Mesodermal cell (in vitro differentiated cells): ENCODE results near the gene FGF22.

Source experiments
- H3K27ac ChIP-seq: 2 replicates; pipeline ENCODE4 v1.7.0; 2013; ENCODE audit warnings: mild to moderate bottlenecking, low read depth, low read length, moderate library complexity; ENCODE audit not compliant: severe bottlenecking
- H3K36me3 ChIP-seq: 2 replicates; pipeline ENCODE4 v1.7.1; 2013; ENCODE audit warnings: mild to moderate bottlenecking, low read length, moderate library complexity; ENCODE audit not compliant: control insufficient read depth, insufficient read depth
- H3K4me1 ChIP-seq: one replicate; pipeline ENCODE4 v1.7.1; 2013; ENCODE audit warnings: mild to moderate bottlenecking, low read length; ENCODE audit not compliant: insufficient read depth, control insufficient read depth, poor library complexity, severe bottlenecking
- H3K4me3 ChIP-seq: 2 replicates; pipeline ENCODE4 v1.7.0; 2013; ENCODE audit warnings: low read length, control low read depth, mild to moderate bottlenecking; ENCODE audit not compliant: insufficient read depth, poor library complexity, severe bottlenecking; ENCODE audit errors: extremely low read depth
- H3K9me3 ChIP-seq: 2 replicates; pipeline ENCODE4 v1.7.1; 2013; ENCODE audit warnings: mild to moderate bottlenecking, low read length, moderate library complexity; ENCODE audit not compliant: control insufficient read depth
- WGBS, 2 experiments: methylation state at CpG; one replicate each; pipeline ENCODE4 v1.1.5; 2013; ENCODE audit warnings: missing lambda C conversion rate in 2 of 2; ENCODE audit not compliant: insufficient coverage in 2 of 2; 5-methylcytosine and 5-hydroxymethylcytosine counted together

The FGF22 gene

DNA sequence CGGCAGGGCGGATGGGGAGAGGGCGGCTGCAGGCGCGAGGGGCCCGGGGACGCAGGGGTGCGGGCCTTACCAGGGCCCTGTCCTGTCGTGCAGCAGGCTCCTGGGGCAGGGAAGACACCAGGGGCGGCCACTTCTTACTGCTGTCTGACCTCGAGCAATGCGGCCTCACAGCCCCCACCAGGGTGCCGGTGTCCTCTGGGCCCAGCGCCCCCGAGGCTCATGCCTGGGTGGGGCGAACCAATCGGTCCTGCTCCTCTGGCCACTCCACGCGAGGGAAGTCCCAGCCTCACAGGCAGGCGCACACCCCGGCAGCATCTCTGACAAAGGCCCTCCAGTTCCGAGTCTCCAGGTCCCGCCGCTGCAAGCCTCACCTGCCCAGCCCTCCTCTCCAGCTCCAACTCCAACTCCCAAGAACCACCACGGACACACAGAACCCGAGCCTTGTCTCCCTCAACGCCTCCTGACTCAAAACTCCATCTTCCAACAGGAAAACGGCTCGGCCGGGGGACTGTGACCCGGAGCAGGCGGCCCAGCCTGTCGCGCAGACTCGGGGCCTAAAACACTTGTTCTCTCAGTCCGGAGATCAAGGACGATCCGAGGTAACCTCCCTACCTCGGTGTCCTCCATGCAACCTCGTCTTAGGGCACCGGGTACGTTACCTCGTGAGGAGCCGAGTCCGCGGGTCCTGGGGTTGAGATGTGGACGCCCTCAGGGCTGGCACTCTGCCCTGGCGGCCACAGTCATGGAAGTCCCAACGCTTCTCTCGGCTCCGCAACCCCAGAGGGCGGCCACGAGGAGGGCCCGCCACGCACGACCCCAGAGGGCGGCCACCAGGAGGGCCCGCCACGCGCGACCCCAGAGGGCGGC is 6.5 kb downstream of the FGF22 start:
- Histone ChIP-seq H3K27ac (no peak overlapping the region), H3K36me3 (peaks cover 53% of the 10 kb centered on the region), H3K4me3 (no peak overlapping the region), H3K4me1 (no peaks in the 10 kb centered on the region), H3K9me3 (no peaks in the 10 kb centered on the region)
- WGBS, 2 experiments: 95 to 96% methylated on average over 53 to 54 of the region's 62 CpGs

DNA sequence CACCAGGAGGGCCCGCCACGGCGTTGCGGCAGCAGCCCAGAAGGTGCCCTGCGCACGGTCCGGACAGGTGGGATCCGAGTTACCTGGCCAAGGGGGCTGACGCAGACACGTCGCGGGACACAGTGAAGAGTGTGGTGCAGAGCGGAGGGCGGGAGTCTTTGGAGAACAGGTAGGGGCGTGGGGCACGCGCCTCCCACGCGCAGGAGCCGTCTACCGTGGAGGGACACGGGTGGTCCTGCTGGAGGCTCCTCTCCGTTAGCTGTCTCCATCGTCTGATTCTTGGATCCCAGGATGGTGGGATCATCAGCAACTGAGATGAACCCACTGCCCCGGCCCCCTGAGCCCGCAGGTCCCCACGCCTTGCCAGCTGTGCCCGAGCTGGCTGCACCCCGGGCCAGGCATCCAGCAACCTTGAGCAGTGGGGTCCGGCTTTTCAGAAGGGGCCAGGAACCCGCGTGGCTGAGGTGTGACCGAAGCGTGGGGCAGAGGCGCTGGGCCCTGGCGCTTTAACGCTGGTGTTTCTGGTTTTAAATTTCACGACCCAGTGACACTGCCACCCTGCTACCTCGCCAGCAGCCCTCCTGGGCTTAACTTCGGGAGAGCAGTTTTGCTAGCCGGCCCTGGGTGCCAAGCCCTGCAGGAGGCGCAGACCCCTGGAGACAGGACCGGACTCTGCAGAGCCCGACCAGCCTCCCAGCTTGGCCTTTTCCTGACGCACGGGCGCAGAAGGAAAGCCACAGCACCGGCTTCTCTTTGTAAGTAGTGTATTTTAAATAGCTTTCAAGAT is 7.3 kb downstream of the FGF22 start:
- peaks cover 61% of the 10 kb centered on the region for H3K36me3 ChIP-seq
- H3K4me3 ChIP-seq: no peak overlapping the region
- H3K27ac ChIP-seq: no peak overlapping the region
- no peaks in the 10 kb centered on the region for H3K9me3 ChIP-seq
- no peaks in the 10 kb centered on the region for H3K4me1 ChIP-seq
- WGBS, 2 experiments: 96 to 97% methylated on average over 31 to 43 of the region's 48 CpGs

DNA sequence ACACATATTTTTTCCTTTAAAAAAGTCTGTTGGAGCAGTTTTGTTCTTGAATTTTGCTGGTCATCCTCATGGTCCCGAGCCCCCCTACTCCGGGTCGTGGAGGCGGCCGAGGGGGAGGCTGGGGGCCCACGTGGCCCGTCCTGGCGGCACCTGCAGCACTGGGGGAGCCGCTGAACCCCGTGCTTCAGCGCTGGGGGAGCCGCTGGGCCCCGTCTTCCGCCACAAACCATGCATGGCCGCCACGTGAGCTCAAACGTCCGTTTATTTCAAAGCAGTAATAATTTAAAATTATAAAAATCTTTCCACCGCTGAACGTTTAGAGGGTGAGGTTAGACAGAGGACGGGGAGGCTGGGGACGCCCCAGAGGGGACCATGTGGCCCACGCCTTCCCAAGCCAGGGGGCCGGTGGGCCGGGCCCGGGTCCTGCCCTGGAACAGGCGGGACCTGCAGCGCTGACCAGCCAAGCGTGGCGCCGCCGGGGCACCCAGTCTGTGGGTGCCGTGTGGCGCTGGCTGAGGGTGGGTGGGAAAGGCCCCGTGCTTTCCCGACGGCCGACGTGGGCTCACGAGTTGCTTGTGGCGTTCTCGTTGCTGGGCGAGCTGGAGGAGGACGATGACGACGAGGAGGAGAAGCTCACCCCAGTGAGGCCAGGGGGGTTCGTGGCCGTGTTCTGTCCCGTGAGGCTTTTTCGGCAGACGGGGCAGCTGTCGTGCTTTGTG is 8.0 kb downstream of the FGF22 start:
- Histone ChIP-seq H3K4me1 (no peaks in the 10 kb centered on the region), H3K4me3 (no peak overlapping the region), H3K9me3 (no peaks in the 10 kb centered on the region), H3K27ac (no peak overlapping the region), H3K36me3 (peaks cover 68% of the 10 kb centered on the region)
- 96 to 98% methylated on average over 27 to 34 of the region's 52 CpGs for WGBS, 2 experiments

DNA sequence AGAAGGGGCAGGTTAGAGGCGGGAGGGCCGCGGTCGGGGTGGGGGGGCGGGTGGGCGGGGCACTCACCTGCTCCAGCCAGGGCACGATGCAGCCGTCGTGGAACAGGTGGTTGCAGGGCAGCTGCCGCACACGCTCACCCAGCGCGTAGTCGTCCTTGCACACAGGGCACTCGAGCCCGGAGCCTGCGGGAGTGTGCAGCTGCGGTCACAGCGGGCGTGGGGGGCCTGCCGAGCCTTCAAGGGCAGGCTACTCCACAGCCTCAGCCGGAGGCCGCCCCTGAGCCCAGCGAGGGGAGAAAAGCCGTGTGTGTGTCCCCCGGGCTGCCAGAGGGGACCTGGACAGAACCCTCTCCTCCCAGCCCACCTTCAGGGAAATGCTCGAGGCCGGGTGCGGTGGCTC is 8.6 kb downstream of the FGF22 start:
- no peaks in the 10 kb centered on the region for H3K9me3 ChIP-seq
- WGBS, 2 experiments: 94 to 95% methylated on average over 16 to 21 of the region's 29 CpGs

DNA sequence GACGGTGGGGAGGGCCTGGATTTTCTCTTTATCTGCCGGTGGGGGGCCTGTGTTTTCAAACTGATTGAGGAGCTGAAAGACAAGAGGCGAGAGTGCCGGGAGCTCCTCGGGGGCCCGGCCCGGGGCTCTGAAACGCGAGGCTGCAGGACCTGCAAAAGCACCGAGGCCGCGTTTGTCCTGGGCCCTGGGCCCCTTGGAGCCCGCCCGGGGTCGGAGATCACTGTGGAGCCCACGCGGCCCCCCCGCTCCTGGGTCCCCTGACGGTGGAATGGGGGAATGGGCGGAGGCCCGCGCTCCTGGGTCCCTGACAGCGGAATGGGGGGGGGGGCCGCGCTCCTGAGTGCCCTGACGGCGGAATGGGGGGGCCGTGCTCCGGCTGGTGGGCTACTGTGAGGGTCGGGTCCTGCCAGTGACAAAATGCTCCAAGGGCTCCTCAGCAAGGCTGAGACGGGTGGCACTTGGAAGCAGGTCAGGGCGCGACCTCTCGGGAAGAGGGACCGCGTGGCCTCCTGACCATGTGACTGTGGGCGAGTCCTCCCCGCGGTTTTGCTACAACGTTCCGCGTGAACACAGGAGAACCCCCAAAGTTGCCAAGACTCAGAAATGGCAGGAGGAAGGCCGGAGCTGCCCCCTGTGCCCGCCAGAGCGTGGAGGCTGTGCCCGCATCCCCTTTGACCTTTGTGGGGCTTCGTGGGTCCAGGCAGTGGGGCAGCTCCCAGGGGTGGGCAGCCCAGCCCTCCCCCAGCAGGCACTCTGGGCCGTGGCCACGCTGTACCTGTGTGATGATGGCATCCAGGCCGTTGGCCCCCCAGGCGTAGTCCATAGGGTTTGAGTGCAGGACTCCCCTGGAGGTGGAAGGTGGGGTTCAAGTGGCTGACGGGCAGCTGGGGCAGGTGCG is 9.5 kb downstream of the FGF22 start:
- 96% methylated on average over 29 to 39 of the region's 53 CpGs for WGBS, 2 experiments
- H3K36me3 ChIP-seq: peaks cover 79% of the 10 kb centered on the region
- no peaks in the 10 kb centered on the region for H3K9me3 ChIP-seq

More for the DNA sequence above, 8.6 kb downstream of the FGF22 start:
- Histone ChIP-seq H3K27ac (no peak overlapping the region), H3K4me1 (no peaks in the 10 kb centered on the region), H3K36me3 (peaks cover 73% of the 10 kb centered on the region), H3K4me3 (no peak overlapping the region)

DNA sequence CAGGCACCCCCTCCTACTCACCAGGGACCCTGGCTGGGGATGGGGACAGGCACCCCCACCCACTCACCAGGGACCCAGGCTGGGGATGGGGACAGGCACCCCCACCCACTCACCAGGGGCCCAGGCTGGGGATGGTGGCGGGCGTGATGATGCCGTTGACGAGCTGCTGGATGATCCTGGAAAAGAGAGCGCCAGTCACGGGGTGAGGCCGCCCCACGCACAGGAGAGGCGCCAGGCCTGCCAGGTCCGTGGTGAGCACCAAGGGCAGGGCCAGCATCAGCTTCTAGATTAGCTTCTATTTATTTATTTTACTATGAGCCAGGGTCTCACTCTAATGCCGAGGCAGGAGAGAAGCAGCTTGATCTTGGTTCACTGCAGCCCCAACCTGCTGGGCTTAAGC is 10.4 kb downstream of the FGF22 start:
- Histone ChIP-seq H3K9me3 (no peaks in the 10 kb centered on the region), H3K36me3 (peaks cover 83% of the 10 kb centered on the region), H3K4me3 (no peak overlapping the region), H3K4me1 (no peaks in the 10 kb centered on the region), H3K27ac (no peak overlapping the region)
- 92 to 93% methylated on average over 9 to 10 of the region's 11 CpGs for WGBS, 2 experiments

More for the DNA sequence above, 9.5 kb downstream of the FGF22 start:
- Histone ChIP-seq H3K27ac (no peak overlapping the region), H3K4me3 (no peak overlapping the region), H3K4me1 (no peaks in the 10 kb centered on the region)

DNA sequence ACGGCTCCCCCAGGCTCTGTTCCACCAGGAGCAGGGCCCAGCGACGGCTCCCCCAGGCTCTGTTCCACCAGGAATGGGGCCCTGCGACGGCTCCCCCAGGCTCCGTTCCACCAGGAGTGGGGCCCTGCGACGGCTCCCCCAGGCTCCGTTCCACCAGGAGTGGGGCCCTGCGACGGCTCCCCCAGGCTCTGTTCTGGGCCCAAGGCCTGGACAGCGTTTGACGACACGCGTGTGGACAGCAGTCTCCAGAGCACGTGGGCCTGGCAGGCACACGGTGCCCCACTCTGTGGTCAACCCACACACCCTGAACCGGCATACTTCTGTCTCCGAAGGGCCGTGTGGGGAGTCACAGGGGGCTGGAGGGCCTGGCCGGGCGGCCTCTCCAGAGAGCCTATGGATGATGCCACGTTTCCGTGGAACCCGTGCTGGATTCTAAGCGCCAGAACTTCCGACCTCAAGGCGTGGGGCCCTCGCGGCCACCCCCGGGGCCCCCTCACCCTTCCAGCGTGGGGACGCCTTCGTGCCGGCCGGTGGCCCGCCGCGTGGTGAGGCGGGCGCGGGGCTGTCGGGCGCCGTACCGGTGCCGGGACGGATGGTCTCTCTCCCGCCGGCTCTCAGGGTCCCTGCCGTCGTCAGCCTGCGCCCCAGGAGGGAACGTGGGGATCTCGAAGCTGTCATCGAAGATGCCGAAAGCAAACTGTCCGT is 11.6 kb downstream of the FGF22 start:
- Histone ChIP-seq H3K4me1 (no peaks in the 10 kb centered on the region), H3K36me3 (peaks cover 84% of the 10 kb centered on the region), H3K4me3 (no peak overlapping the region), H3K9me3 (no peaks in the 10 kb centered on the region), H3K27ac (no peak overlapping the region)
- 96 to 97% methylated on average over 52 to 57 of the region's 58 CpGs for WGBS, 2 experiments

DNA sequence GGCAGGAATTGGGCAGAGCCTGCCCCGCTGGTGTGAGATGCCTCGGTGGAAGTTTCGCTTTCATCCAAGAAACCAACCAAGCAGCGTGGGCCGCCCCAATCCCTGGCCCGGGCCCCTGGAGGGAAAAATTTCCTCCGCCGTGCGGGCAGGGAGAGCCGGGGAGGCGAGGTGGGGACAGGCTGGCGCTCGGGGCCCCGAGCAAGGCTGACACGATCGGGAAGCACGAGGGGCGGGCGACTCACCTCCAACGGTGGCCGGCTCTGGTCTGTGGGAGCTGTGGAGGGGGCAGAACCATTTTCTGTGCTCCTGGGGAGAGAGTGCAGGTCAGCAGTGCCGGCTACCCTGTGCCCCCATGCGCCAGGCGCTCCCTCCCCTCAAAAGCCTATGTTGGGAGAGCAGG is 12.3 kb downstream of the FGF22 start:
- WGBS, 2 experiments: 87 to 91% methylated on average over 21 to 24 of the region's 24 CpGs
- Histone ChIP-seq H3K27ac (no peak overlapping the region), H3K4me1 (no peaks in the 10 kb centered on the region), H3K9me3 (no peaks in the 10 kb centered on the region), H3K4me3 (no peak overlapping the region), H3K36me3 (peaks cover 77% of the 10 kb centered on the region)

DNA sequence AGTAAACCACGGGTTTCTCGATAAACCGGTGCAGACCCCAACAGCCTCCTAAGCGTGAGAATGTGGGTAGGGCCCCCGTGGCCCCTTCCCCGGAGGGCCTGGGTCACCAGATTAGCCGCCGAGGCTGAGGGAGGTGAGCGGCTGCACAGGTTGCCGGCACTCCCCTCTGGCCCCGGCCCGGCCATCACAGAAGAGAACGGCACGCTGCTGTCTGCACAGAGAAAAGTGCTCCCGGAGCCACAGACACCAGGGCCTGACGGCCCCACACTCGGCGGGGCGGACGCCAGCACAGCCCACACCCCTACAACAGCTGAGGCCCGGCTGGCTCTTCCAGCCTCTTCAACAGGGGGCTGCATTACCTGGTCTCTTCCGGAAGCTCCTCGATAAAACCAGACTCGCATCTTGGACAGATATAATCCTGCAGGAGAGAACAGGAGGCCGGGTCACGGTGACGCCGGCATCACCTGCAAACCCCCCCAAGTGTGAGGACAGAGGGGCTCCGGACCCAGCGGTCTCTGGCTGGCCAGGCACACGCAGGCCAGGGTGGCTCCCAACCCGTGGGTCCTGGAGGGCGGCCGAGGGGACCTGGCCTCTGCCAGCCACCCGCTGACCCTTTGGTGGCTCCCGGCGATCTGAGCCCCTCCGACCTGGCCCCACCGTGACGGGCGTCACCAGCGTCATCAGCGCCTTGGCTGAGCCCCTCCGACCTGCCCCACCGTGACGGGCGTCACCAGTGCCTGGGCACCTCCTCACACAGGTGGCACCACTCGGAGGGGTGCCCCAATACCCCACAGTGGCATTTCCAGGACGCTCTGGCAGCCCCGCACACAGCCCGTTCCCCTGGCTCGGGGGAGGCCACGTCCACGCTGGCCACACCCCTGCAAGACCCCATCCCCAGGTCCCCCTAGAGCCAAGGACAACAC is 13.0 kb downstream of the FGF22 start:
- Histone ChIP-seq H3K27ac (no peak overlapping the region), H3K4me3 (no peak overlapping the region), H3K9me3 (no peaks in the 10 kb centered on the region), H3K4me1 (no peaks in the 10 kb centered on the region), H3K36me3 (peaks cover 74% of the 10 kb centered on the region)
- WGBS, 2 experiments: 95 to 97% methylated on average over 50 to 54 of the region's 54 CpGs
